HG03159 (cell line): ENCODE results near the gene RPL15.

Experiments used
- ATAC-seq: cut with Tn5 transposase; IDR thresholded peaks from one replicate; pipeline ENCODE4 v1.9.1; 2021; ENCODE audit warnings: mild to moderate bottlenecking, moderate library complexity; ENCODE audit not compliant: unreplicated experiment

RPL15 gene

GRCh38 chr3:23959135-23959900 lies 42.4 kb downstream of the RPL15 start:
- ATAC-seq, result no peak

GRCh38 chr3:23960649-23961048 lies 43.7 kb downstream of the RPL15 start:
- no peak for ATAC-seq

GRCh38 chr3:23961066-23961465 lies 44.1 kb downstream of the RPL15 start:
- ATAC-seq, result no peak

GRCh38 chr3:23961913-23962312 lies 45.0 kb downstream of the RPL15 start:
- no peak for ATAC-seq

GRCh38 chr3:23964537-23965235 lies 47.8 kb downstream of the RPL15 start:
- ATAC-seq, result no peak

- no peak for ATAC-seq
Observed at GRCh38 chr3:23966328-23966727, 49.4 kb downstream of the RPL15 start.

- ATAC-seq, result no peak
Observed at GRCh38 chr3:23968463-23969184, 51.7 kb downstream of the RPL15 start.

- no peak for ATAC-seq
Observed at GRCh38 chr3:23969393-23969792, 52.5 kb downstream of the RPL15 start.
